ENCODE data around the gene P2RX5. TPM values are rescaled to one million over a fixed set of nuclear protein-coding genes. Genes with fewer than 3 reads are reported as not detected.

P2RX5 gene
- total and polyA plus RNA-seq, 10 donors, result 62.5 to 313 (median 152) TPM

DNA sequence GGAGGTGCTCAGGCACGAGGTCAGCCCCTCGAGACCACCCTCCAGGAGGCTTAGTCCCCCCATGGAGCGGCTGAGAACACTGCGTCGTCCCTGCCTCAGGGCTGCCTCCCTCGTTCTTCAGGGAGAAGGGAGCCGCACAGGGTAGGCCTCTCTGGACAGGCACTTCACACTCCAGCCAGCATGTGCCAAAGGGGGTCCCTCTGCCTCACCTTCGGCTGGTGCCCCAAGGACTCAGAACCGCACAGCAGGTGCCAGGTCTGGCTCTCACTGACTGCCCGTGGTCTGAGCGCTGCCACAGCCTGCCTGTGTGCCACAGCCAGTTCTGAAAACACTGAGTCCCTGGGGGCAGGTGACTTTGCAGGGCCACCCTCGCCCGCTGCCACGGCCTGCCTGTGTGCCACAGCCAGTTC is 7.1 kb downstream of the P2RX5 start:
- DNase-seq, result no peak
- Histone ChIP-seq H3K4me3 (peak overlapping the region in 2 of 8 donors; percentile 23 to 85), H3K4me1 (peaks cover 10 to 75% (median 54%) of the 10 kb centered on the region in 6 donors), H3K9me3 (no peaks in the 10 kb centered on the region), H3K27ac (peak overlapping the region in 5 of 8 donors; percentile 9 to 92 (median 84)), H3K36me3 (peaks cover 0 to 56% (median 16%) of the 10 kb centered on the region in 6 donors), H3K27me3 (replicated peaks in 1 of 7) (peaks cover 0 to 28% (median 0%) of the 10 kb centered on the region in 7 donors)
- TF ChIP-seq POLR2AphosphoS5 (IDR thresholded peaks at IDR 0.05), result peak; percentile 44 to 74 (median 64)
- TF ChIP-seq, protein P1, sequence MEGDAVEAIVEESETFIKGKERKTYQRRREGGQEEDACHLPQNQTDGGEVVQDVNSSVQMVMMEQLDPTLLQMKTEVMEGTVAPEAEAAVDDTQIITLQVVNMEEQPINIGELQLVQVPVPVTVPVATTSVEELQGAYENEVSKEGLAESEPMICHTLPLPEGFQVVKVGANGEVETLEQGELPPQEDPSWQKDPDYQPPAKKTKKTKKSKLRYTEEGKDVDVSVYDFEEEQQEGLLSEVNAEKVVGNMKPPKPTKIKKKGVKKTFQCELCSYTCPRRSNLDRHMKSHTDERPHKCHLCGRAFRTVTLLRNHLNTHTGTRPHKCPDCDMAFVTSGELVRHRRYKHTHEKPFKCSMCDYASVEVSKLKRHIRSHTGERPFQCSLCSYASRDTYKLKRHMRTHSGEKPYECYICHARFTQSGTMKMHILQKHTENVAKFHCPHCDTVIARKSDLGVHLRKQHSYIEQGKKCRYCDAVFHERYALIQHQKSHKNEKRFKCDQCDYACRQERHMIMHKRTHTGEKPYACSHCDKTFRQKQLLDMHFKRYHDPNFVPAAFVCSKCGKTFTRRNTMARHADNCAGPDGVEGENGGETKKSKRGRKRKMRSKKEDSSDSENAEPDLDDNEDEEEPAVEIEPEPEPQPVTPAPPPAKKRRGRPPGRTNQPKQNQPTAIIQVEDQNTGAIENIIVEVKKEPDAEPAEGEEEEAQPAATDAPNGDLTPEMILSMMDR (IDR thresholded peaks at IDR 0.05 in 8 of 11, conservative IDR thresholded peaks at IDR 0.05 in 3 of 11), result no peak
- TF ChIP-seq POLR2A (IDR thresholded peaks at IDR 0.05), result no peak
- intact Hi-C loops (cut with DNase I; ENCODE audit: low total_unique reads), result loop anchor here (10.0 kb wide), 1 partner anchor 46 kb away; no protein-coding TSS in a partner anchor
- WGBS, 5 donors, result 63 to 93% (median 80%) methylated on average over 4 to 14 of the region's 14 CpGs

DNA sequence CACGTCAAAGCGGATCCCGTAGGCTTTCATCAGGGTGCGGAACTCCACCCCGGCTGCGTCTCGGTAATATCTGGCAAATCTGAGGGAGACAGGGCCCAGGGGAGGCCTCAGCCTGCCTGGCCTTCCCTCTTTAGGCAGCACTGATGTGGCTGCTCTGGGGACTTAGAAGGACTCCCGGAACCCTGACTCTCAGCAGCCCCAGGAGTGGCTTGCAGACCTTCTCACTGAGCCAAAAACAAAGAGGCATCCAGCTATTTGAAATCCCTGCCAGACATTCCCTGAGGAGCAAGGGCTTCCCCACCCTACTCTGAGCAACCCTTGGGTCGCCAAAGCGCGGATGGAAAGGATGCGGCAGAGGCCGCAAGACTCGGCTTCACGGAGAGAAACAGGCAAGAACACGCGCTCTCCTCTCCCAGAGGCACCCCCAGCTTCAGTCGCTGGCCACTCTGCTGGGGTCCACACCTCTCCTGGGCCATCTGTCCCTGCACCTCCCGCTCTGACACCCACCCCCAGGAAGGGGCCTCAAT is 7.9 kb downstream of the P2RX5 start:
- DNase-seq, result no peak
- Histone ChIP-seq H3K4me1 (peaks cover 10 to 75% (median 61%) of the 10 kb centered on the region in 6 donors), H3K9me3 (no peaks in the 10 kb centered on the region), H3K27ac (peak overlapping the region in 5 of 8 donors; percentile 19 to 92 (median 84)), H3K4me3 (peak overlapping the region in 4 of 8 donors; percentile 3 to 85 (median 14)), H3K27me3 (replicated peaks in 1 of 7) (peaks cover 0 to 26% (median 0%) of the 10 kb centered on the region in 7 donors), H3K36me3 (peaks cover 0 to 61% (median 16%) of the 10 kb centered on the region in 6 donors)
- peak; percentile 9 to 67 (median 64) for TF ChIP-seq POLR2AphosphoS5 (IDR thresholded peaks at IDR 0.05)
- TF ChIP-seq, protein P1 (IDR thresholded peaks at IDR 0.05 in 8 of 11, conservative IDR thresholded peaks at IDR 0.05 in 3 of 11), result no peak
- WGBS, 5 donors, result 48 to 68% (median 61%) methylated on average over 6 to 19 of the region's 19 CpGs
- intact Hi-C loops (cut with DNase I; ENCODE audit: low total_unique reads), result loop anchor here (10.0 kb wide), 1 partner anchor 47 kb away; no protein-coding TSS in a partner anchor

DNA sequence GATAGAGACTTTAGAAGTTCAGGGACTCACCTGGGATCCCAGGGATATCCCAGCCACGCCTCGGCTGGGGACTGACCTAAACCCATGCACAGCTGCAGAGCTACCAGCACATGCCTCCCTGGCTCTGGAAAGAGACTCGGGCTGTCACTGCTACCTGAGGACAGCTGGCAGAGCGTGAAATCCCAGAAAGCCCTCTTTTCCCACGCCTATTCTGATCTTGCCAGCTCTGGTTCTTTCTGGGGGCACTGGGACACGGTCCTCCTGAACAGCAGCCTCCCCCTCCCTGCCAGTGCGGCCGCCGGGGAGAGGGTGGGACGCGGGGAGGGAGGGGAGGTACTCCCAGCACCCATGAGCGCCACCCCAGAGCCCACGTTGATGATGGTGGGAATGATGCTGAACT is 10.8 kb downstream of the P2RX5 start:
- TF ChIP-seq POLR2AphosphoS5 (IDR thresholded peaks at IDR 0.05) (peak; percentile 44 to 76 (median 62)), POLR2A (IDR thresholded peaks at IDR 0.05) (no peak)
- TF ChIP-seq, protein P1 (IDR thresholded peaks at IDR 0.05 in 8 of 11, conservative IDR thresholded peaks at IDR 0.05 in 3 of 11), result no peak
- H3K9me3 ChIP-seq, result no peaks in the 10 kb centered on the region
- peaks cover 6 to 66% (median 51%) of the 10 kb centered on the region in 6 donors for H3K4me1 ChIP-seq
- H3K36me3 ChIP-seq, result peaks cover 0 to 61% (median 9%) of the 10 kb centered on the region in 6 donors
- intact Hi-C loops (cut with DNase I; ENCODE audit: low total_unique reads), result loop anchor here (10.0 kb wide), 1 partner anchor 50 kb away; no protein-coding TSS in a partner anchor
- peaks cover 0 to 18% (median 0%) of the 10 kb centered on the region in 7 donors for H3K27me3 ChIP-seq (replicated peaks in 1 of 7)
- peak overlapping the region in 4 of 8 donors; percentile 41 to 89 (median 66) for H3K27ac ChIP-seq
- 19 to 76% (median 55%) methylated on average over 8 to 13 of the region's 13 CpGs for WGBS, 5 donors
- no peak for DNase-seq
- H3K4me3 ChIP-seq, result peak overlapping the region in 1 of 8 donors; percentile 21

DNA sequence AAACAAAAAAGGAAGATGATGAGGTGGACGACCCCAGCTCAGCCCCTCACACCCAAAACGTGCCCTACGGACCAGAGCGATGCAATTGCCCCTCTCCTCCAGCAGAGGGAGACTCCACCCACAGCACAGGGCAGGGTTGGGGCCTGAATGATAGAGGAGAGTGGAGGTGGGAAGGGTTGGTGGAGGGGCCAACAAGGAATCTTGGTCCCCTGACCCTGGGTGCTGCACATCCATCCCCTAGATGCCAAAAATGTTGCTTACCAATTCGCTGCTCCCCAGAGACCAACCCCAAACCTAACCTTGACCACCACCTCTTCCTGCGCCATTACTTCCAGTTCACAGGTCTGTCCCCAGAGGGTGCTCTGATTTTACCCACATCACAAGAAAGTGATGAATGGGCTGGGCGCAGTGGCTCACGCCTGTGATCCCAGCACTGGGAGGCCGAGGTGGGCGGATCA is 12.9 kb downstream of the P2RX5 start:
- Histone ChIP-seq H3K36me3 (peaks cover 0 to 59% (median 11%) of the 10 kb centered on the region in 6 donors), H3K9me3 (no peaks in the 10 kb centered on the region), H3K4me3 (no peak overlapping the region), H3K27ac (peak overlapping the region in 3 of 8 donors; percentile 64 to 89 (median 69)), H3K27me3 (replicated peaks in 1 of 7) (peaks cover 0 to 12% (median 0%) of the 10 kb centered on the region in 7 donors), H3K4me1 (peaks cover 3 to 63% (median 35%) of the 10 kb centered on the region in 6 donors)
- DNase-seq, result no peak
- WGBS, 5 donors, result 26 to 32% (median 28%) methylated on average over 10 of the region's 10 CpGs
- TF ChIP-seq POLR2A (IDR thresholded peaks at IDR 0.05), result no peak
- TF ChIP-seq, protein P1 (IDR thresholded peaks at IDR 0.05 in 8 of 11, conservative IDR thresholded peaks at IDR 0.05 in 3 of 11), result peak; percentile 81 to 96 (median 94)
- peak; percentile 64 to 85 (median 64) for TF ChIP-seq POLR2AphosphoS5 (IDR thresholded peaks at IDR 0.05)
- intact Hi-C loops (cut with DNase I; ENCODE audit: low total_unique reads), result loop anchor here (10.0 kb wide), 1 partner anchor 52 kb away; no protein-coding TSS in a partner anchor

Data from spleen (tissue), 11 donors.